ENCODE results near the gene SNRPB.

DNA sequence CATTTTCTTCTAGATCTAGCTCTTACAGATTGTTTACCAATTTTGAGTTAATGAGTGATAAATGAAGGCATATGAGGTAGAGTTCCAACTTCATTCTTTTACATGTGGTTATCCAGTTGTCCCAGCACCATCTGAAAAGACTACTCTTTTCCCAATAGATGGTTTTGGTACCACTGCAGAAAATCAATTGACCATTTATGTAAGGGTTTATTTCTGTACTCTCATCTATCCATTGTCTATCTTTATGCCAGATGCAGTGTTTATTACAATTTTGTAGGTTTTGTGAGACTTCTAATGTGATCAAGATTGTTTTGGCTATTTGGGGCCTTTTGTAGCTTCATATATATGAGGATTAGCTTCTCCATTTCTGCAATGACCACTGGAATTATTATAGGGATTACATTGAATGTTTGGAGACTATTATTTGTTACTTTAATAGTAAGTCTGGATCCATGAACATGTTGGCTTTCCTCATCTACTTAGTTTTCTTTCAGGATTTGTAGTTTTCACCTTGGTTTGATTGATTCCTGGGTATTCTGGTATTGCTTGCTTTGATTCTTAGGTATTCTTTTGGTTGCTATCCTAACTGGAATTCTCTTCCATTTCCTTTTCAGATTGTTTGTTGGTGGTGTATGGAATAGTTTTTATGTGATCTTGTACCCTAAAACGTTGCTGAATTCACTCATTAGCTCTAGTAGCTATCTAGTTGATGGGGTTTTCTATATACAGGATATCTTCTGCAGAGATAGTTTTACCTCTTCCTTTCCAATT, 10.4 kb downstream of the SNRPB start:
- TF ChIP-seq, protein P1, sequence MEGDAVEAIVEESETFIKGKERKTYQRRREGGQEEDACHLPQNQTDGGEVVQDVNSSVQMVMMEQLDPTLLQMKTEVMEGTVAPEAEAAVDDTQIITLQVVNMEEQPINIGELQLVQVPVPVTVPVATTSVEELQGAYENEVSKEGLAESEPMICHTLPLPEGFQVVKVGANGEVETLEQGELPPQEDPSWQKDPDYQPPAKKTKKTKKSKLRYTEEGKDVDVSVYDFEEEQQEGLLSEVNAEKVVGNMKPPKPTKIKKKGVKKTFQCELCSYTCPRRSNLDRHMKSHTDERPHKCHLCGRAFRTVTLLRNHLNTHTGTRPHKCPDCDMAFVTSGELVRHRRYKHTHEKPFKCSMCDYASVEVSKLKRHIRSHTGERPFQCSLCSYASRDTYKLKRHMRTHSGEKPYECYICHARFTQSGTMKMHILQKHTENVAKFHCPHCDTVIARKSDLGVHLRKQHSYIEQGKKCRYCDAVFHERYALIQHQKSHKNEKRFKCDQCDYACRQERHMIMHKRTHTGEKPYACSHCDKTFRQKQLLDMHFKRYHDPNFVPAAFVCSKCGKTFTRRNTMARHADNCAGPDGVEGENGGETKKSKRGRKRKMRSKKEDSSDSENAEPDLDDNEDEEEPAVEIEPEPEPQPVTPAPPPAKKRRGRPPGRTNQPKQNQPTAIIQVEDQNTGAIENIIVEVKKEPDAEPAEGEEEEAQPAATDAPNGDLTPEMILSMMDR (IDR thresholded peaks at IDR 0.05): no peak
- no peak for TF ChIP-seq POLR2A (IDR thresholded peaks at IDR 0.05)

Data from adrenal gland (tissue), 5 donors.